ENCODE measurements around the gene NF2. TPM values are rescaled to one million over a fixed set of nuclear protein-coding genes. Genes with fewer than 3 reads are reported as not detected.
"Not testable (repeated sequence)": the region's sequence is repeated elsewhere in the genome, so short reads cannot be mapped to it uniquely, and the experiment has no call there.

NF2 gene
- 10 to 100 TPM; 40.4 to 44.2 TPM for total RNA-seq

- intact Hi-C loops (cut with micrococcal nuclease), result loop anchor here (1.0 to 10.0 kb wide), 5 partner anchors 15 to 486 kb away; partner anchors contain the start of genes ASCC2, MTMR3 and NIPSNAP1
- CTCF ChIA-PET, result interaction anchor here (1.1 to 4.9 kb wide), 7 partner anchors 12 to 33 kb away, joined by 3 to 42 read pairs (median 7); no protein-coding TSS in a partner anchor
- DNase-seq, result peak; percentile 99
- Mint-ChIP-seq H3K27me3 (no peaks in the 10 kb centered on the region), H3K9me3 (no peaks in the 10 kb centered on the region), H3K4me3 (peak within 1 kb of the TSS; percentile 85), H3K36me3 (no peaks in the 10 kb centered on the region), H3K27ac (peak within 1 kb of the TSS; percentile 95), H3K4me1 (ENCODE audit: low read depth) (peaks cover 18% of the 10 kb centered on the region)
- POLR2A ChIA-PET, result interaction anchor here (0.8 to 3.2 kb wide), 8 partner anchors 9 to 163 kb away, joined by 3 to 12 read pairs (median 5); partner anchors contain the start of genes THOC5, UQCR10 and ZMAT5
Observed at GRCh38 chr22:29603358-29604075, at the start of gene NF2. TSS of gene NF2 (plus strand) at chr22:29603633. CDS start at chr22:29603999, 366 bp downstream.

- H3K9me3 Mint-ChIP-seq, result no peaks in the 10 kb centered on the region
- ChIA-PET CTCF (interaction anchor here (1.0 to 1.4 kb wide), 2 partner anchors 49 to 450 kb away, joined by 4 read pairs; no protein-coding TSS in a partner anchor), POLR2A (no interaction called here)
- H3K4me3 Mint-ChIP-seq, result peak overlapping the region; percentile 4
- H3K4me1 Mint-ChIP-seq (ENCODE audit: low read depth), result peaks cover 13% of the 10 kb centered on the region
- no peak overlapping the region for H3K27ac Mint-ChIP-seq
- no peak for DNase-seq
- no peaks in the 10 kb centered on the region for H3K27me3 Mint-ChIP-seq
- peaks cover 17% of the 10 kb centered on the region for H3K36me3 Mint-ChIP-seq
- intact Hi-C loops (cut with micrococcal nuclease), result no loop called here
Observed at GRCh38 chr22:29555065-29555644, 48.3 kb upstream of the NF2 start.

GRCh38 chr22:29559030-29559429 is 44.4 kb upstream of the NF2 start:
- Mint-ChIP-seq H3K4me3 (no peak overlapping the region), H3K4me1 (ENCODE audit: low read depth) (peaks cover under 1% of the 10 kb centered on the region), H3K36me3 (peaks cover 17% of the 10 kb centered on the region), H3K9me3 (no peaks in the 10 kb centered on the region), H3K27ac (no peak overlapping the region), H3K27me3 (no peaks in the 10 kb centered on the region)
- ChIA-PET CTCF (no interaction called here), POLR2A (no interaction called here)
- DNase-seq, result no peak
- intact Hi-C loops (cut with micrococcal nuclease), result no loop called here

- DNase-seq, result no peak
- no peaks in the 10 kb centered on the region for H3K4me1 Mint-ChIP-seq (ENCODE audit: low read depth)
- H3K27ac Mint-ChIP-seq, result no peak overlapping the region
- CTCF ChIA-PET, result no interaction called here
- intact Hi-C loops (cut with micrococcal nuclease), result no loop called here
- H3K27me3 Mint-ChIP-seq, result no peaks in the 10 kb centered on the region
- no peaks in the 10 kb centered on the region for H3K9me3 Mint-ChIP-seq
- H3K36me3 Mint-ChIP-seq, result peaks cover 19% of the 10 kb centered on the region
- H3K4me3 Mint-ChIP-seq, result no peak overlapping the region
- POLR2A ChIA-PET, result interaction anchor here (0.6 kb wide), 1 partner anchor 14 kb away, joined by 4 read pairs; no protein-coding TSS in a partner anchor
Observed at GRCh38 chr22:29559853-29560252, 43.6 kb upstream of the NF2 start.

- ChIA-PET CTCF (no interaction called here), POLR2A (no interaction called here)
- Mint-ChIP-seq H3K36me3 (peaks cover 20% of the 10 kb centered on the region), H3K27me3 (no peaks in the 10 kb centered on the region), H3K4me3 (no peak overlapping the region), H3K27ac (no peak overlapping the region), H3K4me1 (ENCODE audit: low read depth) (no peaks in the 10 kb centered on the region), H3K9me3 (no peaks in the 10 kb centered on the region)
- intact Hi-C loops (cut with micrococcal nuclease), result no loop called here
- no peak for DNase-seq
Observed at GRCh38 chr22:29563652-29564460, 39.6 kb upstream of the NF2 start.

- POLR2A ChIA-PET; intact Hi-C loops (cut with micrococcal nuclease); H3K27me3 Mint-ChIP-seq: not testable (repeated sequence)
Observed at GRCh38 chr22:29566513-29566912, 36.9 kb upstream of the NF2 start.

GRCh38 chr22:29567338-29567737 is 36.1 kb upstream of the NF2 start:
- intact Hi-C loops (cut with micrococcal nuclease), result no loop called here
- ChIA-PET POLR2A (no interaction called here), CTCF (interaction anchor here (1.5 kb wide), 1 partner anchor 23 kb away, joined by 4 read pairs; no protein-coding TSS in a partner anchor)
- Mint-ChIP-seq H3K27ac (no peak overlapping the region), H3K9me3 (no peaks in the 10 kb centered on the region), H3K4me3 (no peak overlapping the region), H3K4me1 (ENCODE audit: low read depth) (no peaks in the 10 kb centered on the region), H3K36me3 (peaks cover 18% of the 10 kb centered on the region), H3K27me3 (no peaks in the 10 kb centered on the region)
- no peak for DNase-seq

More at GRCh38 chr22:29566513-29566912, 36.9 kb upstream of the NF2 start:
- CTCF ChIA-PET, result interaction anchor here (1.5 kb wide), 1 partner anchor 23 kb away, joined by 4 read pairs; no protein-coding TSS in a partner anchor
- not testable (repeated sequence) for H3K9me3 Mint-ChIP-seq; H3K4me1 Mint-ChIP-seq (ENCODE audit: low read depth); H3K4me3 Mint-ChIP-seq; DNase-seq; H3K27ac Mint-ChIP-seq
- peaks cover 18% of the 10 kb centered on the region for H3K36me3 Mint-ChIP-seq

- POLR2A ChIA-PET, result no interaction called here
- no peaks in the 10 kb centered on the region for H3K9me3 Mint-ChIP-seq
- no peak overlapping the region for H3K4me3 Mint-ChIP-seq
- H3K4me1 Mint-ChIP-seq (ENCODE audit: low read depth), result no peaks in the 10 kb centered on the region
- H3K36me3 Mint-ChIP-seq, result peaks cover 17% of the 10 kb centered on the region
- no peak overlapping the region for H3K27ac Mint-ChIP-seq
- H3K27me3 Mint-ChIP-seq, result no peaks in the 10 kb centered on the region
- DNase-seq, result no peak
- CTCF ChIA-PET, result no interaction called here
- intact Hi-C loops (cut with micrococcal nuclease), result no loop called here
Observed at GRCh38 chr22:29569011-29569678, 34.3 kb upstream of the NF2 start.

GRCh38 chr22:29570456-29570855 is 33.0 kb upstream of the NF2 start:
- no peak overlapping the region for H3K27ac Mint-ChIP-seq
- no peaks in the 10 kb centered on the region for H3K4me1 Mint-ChIP-seq (ENCODE audit: low read depth)
- no peak overlapping the region for H3K4me3 Mint-ChIP-seq
- ChIA-PET CTCF (interaction anchor here (0.6 kb wide), 1 partner anchor 17 kb away, joined by 4 read pairs; no protein-coding TSS in a partner anchor), POLR2A (no interaction called here)
- H3K9me3 Mint-ChIP-seq, result no peaks in the 10 kb centered on the region
- H3K27me3 Mint-ChIP-seq, result no peaks in the 10 kb centered on the region
- DNase-seq, result no peak
- H3K36me3 Mint-ChIP-seq, result peaks cover 18% of the 10 kb centered on the region
- intact Hi-C loops (cut with micrococcal nuclease), result no loop called here

- POLR2A ChIA-PET, result interaction anchor here (0.6 kb wide), 1 partner anchor 16 kb away, joined by 4 read pairs; no protein-coding TSS in a partner anchor
- Mint-ChIP-seq H3K36me3 (peaks cover 16% of the 10 kb centered on the region), H3K27ac (no peak overlapping the region), H3K27me3 (no peaks in the 10 kb centered on the region), H3K4me3 (no peak overlapping the region), H3K9me3 (no peaks in the 10 kb centered on the region), H3K4me1 (ENCODE audit: low read depth) (no peaks in the 10 kb centered on the region)
- DNase-seq, result no peak
- intact Hi-C loops (cut with micrococcal nuclease), result no loop called here
- CTCF ChIA-PET, result interaction anchor here (0.6 kb wide), 1 partner anchor 16 kb away, joined by 4 read pairs; no protein-coding TSS in a partner anchor
Observed at GRCh38 chr22:29570912-29571549, 32.4 kb upstream of the NF2 start.

- Mint-ChIP-seq H3K27ac (no peak overlapping the region), H3K4me3 (no peak overlapping the region), H3K27me3 (no peaks in the 10 kb centered on the region), H3K4me1 (ENCODE audit: low read depth) (peaks cover 2% of the 10 kb centered on the region), H3K9me3 (no peaks in the 10 kb centered on the region), H3K36me3 (peaks cover 4% of the 10 kb centered on the region)
- POLR2A ChIA-PET, result no interaction called here
- intact Hi-C loops (cut with micrococcal nuclease), result no loop called here
- no peak for DNase-seq
- CTCF ChIA-PET, result interaction anchor here (1.0 kb wide), 1 partner anchor 50 kb away, joined by 5 read pairs; no protein-coding TSS in a partner anchor
Observed at GRCh38 chr22:29574762-29575450, 28.5 kb upstream of the NF2 start.
